ENCODE results near the gene NOP58. TPM values are rescaled to one million over a fixed set of nuclear protein-coding genes. Genes with fewer than 3 reads are reported as not detected.

The NOP58 gene
- total and polyA plus RNA-seq, 2 of the 8 experiments (the other 6 are each of a cell fraction or from before 2014, with no cell fraction given), result 41.5 to 133 TPM

DNA sequence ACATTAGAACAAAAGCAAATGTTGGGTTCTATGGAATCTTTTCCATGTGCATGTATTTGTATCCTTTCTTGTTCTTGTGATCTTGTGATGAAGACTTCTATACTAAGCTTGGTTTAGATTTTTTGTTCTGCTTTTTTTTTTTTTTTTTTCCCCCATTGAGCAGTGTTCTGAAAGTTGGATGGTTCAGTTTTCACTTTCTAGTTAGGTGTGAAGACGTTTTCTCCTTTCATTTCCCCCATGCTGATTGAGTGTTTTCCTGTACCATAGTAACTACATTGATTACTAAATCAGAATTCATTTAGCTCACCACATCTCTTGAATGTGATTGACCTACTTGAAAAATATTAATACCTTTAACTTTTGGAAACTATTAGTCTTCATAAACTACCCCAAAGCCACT, 34.1 kb downstream of the NOP58 start:
- no peak overlapping the region for H2BK20ac ChIP-seq (ENCODE audit: low read length)
- no peak overlapping the region for H3K4me3 ChIP-seq (ENCODE audit: extremely low read depth in 1 of 4, insufficient read depth in 2 of 4, low read depth in 3 of 4, low read length in 4 of 4)
- CTCF ChIA-PET (ENCODE audit: partially characterized antibody), result interaction anchor here (1.4 to 1.5 kb wide), 2 partner anchors 8 to 22 kb away, joined by 3 read pairs; no protein-coding TSS in a partner anchor

More for the DNA sequence above, 34.1 kb downstream of the NOP58 start:
- no peak overlapping the region for H3K56ac ChIP-seq (replicated peaks; ENCODE audit: insufficient read length, low read depth, low read length)
- H3K27me3 ChIP-seq (replicated peaks in 1 of 4; ENCODE audit: control insufficient read depth in 3 of 4, extremely low read depth in 1 of 4, insufficient read depth in 3 of 4, low read length in 3 of 4), result no peaks in the 10 kb centered on the region
- no peak overlapping the region for H3K14ac ChIP-seq (ENCODE audit: insufficient read length)
- FAIRE-seq, result no peak
- no peak overlapping the region for H3K4ac ChIP-seq (replicated peaks; ENCODE audit: insufficient read length, low read depth, low read length)
- no peak overlapping the region for H2AK5ac ChIP-seq (ENCODE audit: low read depth, low read length)
- H3K23ac ChIP-seq (ENCODE audit: insufficient read length), result no peak overlapping the region
- H3K79me1 ChIP-seq (ENCODE audit: low read depth, low read length), result no peaks in the 10 kb centered on the region
- peaks cover 43 to 97% (median 77%) of the 10 kb centered on the region in 4 experiments for H3K36me3 ChIP-seq (ENCODE audit: control insufficient read depth in 2 of 4, insufficient read depth in 4 of 4, low read length in 3 of 4)
- no peak overlapping the region for H3K4me2 ChIP-seq (ENCODE audit: insufficient read depth in 1 of 2, low read depth in 2 of 2, low read length in 2 of 2)
- H4K20me1 ChIP-seq (replicated peaks in 1 of 2; ENCODE audit: control insufficient read depth in 1 of 2, insufficient read depth in 2 of 2, low read length in 2 of 2), result peaks cover 0 to 3% of the 10 kb centered on the region in 2 experiments
- no peak overlapping the region for H2AFZ ChIP-seq (ENCODE audit: low read length)
- DNase-seq (ENCODE audit: low read depth in 1 of 2, low spot score in 2 of 2), result no peak
- no peaks in the 10 kb centered on the region; a peak in 2 of 4 replicates for H3K79me2 ChIP-seq (ENCODE audit: control insufficient read depth in 1 of 2, insufficient read depth in 2 of 2, low read length in 2 of 2)
- POLR2A ChIA-PET (ENCODE audit: partially characterized antibody), result interaction anchor here (0.7 kb wide), 1 partner anchor 73 kb away, joined by 4 read pairs; no protein-coding TSS in a partner anchor
- no peak overlapping the region for H2BK120ac ChIP-seq (replicated peaks; ENCODE audit: low read depth, low read length)
- no peaks in the 10 kb centered on the region for H3K23me2 ChIP-seq (ENCODE audit: low read depth, low read length)
- WGBS, 2 experiments (ENCODE audit: extremely low coverage in 1 of 2, insufficient coverage in 1 of 2, insufficient read length in 1 of 2, insufficient replicate concordance in 2 of 2, low coverage in 1 of 2, low lambda C conversion rate in 2 of 2, missing lambda C conversion rate in 1 of 2), result 71% methylated on average over 1 of the region's 1 CpG; no CpG with 5 or more reads in 1 of the 2 experiments
- H3K9me3 ChIP-seq (ENCODE audit: insufficient read depth in 2 of 2, low read depth in 1 of 2, low read length in 1 of 2), result no peaks in the 10 kb centered on the region
- no peak overlapping the region for H3K9ac ChIP-seq (replicated peaks in 1 of 4; ENCODE audit: extremely low read depth in 1 of 4, low read depth in 3 of 4, low read length in 3 of 4)
- no peak for TF ChIP-seq CREB1 (IDR thresholded peaks at IDR 0.05)
- no peak for TF ChIP-seq EP300 (IDR thresholded peaks at IDR 0.05; ENCODE audit: borderline replicate concordance in 1 of 2, low read depth in 2 of 2, low read length in 2 of 2)
- TF ChIP-seq TAF1 (IDR thresholded peaks at IDR 0.05; ENCODE audit: low read depth, low read length), result no peak
- no peak for TF ChIP-seq SIRT6 (IDR thresholded peaks at IDR 0.05; ENCODE audit: low read length)
- TF ChIP-seq POLR2A (IDR thresholded peaks at IDR 0.05; ENCODE audit: control extremely low read depth in 1 of 2, low read depth in 2 of 2, low read length in 2 of 2), result no peak
- TF ChIP-seq ZNF274 (IDR thresholded peaks at IDR 0.05; ENCODE audit: borderline replicate concordance, extremely low read depth, low read length), result no peak
- no peak for TF ChIP-seq SAP30 (IDR thresholded peaks at IDR 0.05; ENCODE audit: insufficient read depth, insufficient replicate concordance, low read length)
- TF ChIP-seq, protein P1, sequence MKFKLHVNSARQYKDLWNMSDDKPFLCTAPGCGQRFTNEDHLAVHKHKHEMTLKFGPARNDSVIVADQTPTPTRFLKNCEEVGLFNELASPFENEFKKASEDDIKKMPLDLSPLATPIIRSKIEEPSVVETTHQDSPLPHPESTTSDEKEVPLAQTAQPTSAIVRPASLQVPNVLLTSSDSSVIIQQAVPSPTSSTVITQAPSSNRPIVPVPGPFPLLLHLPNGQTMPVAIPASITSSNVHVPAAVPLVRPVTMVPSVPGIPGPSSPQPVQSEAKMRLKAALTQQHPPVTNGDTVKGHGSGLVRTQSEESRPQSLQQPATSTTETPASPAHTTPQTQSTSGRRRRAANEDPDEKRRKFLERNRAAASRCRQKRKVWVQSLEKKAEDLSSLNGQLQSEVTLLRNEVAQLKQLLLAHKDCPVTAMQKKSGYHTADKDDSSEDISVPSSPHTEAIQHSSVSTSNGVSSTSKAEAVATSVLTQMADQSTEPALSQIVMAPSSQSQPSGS (IDR thresholded peaks at IDR 0.05; ENCODE audit: low read length), result no peak
- TF ChIP-seq GTF2F1 (IDR thresholded peaks at IDR 0.05; ENCODE audit: borderline replicate concordance, low read depth, low read length), result no peak
- H4K8ac ChIP-seq (ENCODE audit: extremely low read depth, insufficient read depth, low read length), result no peak overlapping the region
- no peak overlapping the region for H3K27ac ChIP-seq (ENCODE audit: low read depth, low read length)
- no peak overlapping the region for H4K91ac ChIP-seq (replicated peaks; ENCODE audit: insufficient read length, low read length)
- H3K4me1 ChIP-seq (replicated peaks in 1 of 4; ENCODE audit: control insufficient read depth in 3 of 4, insufficient read depth in 4 of 4, low read length in 3 of 4), result no peaks in the 10 kb centered on the region
- no peak overlapping the region for H2BK5ac ChIP-seq (ENCODE audit: low read depth, low read length)
- no peak overlapping the region for H2BK12ac ChIP-seq (ENCODE audit: low read depth, low read length)
- H2BK15ac ChIP-seq (ENCODE audit: low read length), result no peak overlapping the region
- no peak overlapping the region for H3K18ac ChIP-seq (ENCODE audit: extremely low read depth, low read length)
- no peak overlapping the region for H4K5ac ChIP-seq (ENCODE audit: insufficient read length, low read depth, low read length)

All from H1 (cell line).